Measurements from ENCODE around the gene APAF1.

Gene APAF1

GRCh38 chr12:98646294-98647090, 1.4 kb downstream of the APAF1 start:
- Histone ChIP-seq H3K4me3 (ENCODE audit: severe bottlenecking) (peak overlapping the region; percentile 67), H3K9me3 (ENCODE audit: severe bottlenecking) (no peaks in the 10 kb centered on the region)

GRCh38 chr12:98651328-98651727, 6.2 kb downstream of the APAF1 start:
- no peak for ATAC-seq (ENCODE audit: low read depth)
- H3K4me1 ChIP-seq (ENCODE audit: insufficient read depth, poor library complexity, severe bottlenecking) = peaks cover 5% of the 10 kb centered on the region
- no peak overlapping the region for H3K4me3 ChIP-seq (ENCODE audit: severe bottlenecking)
- no peak for DNase-seq (ENCODE audit: low spot score)
- H3K36me3 ChIP-seq (ENCODE audit: low read depth) = peaks cover 56% of the 10 kb centered on the region
- H3K9me3 ChIP-seq (ENCODE audit: severe bottlenecking) = no peaks in the 10 kb centered on the region
- TF ChIP-seq CTCF (IDR thresholded peaks at IDR 0.05; ENCODE audit: poor library complexity, severe bottlenecking) = no peak
- H3K27ac ChIP-seq (ENCODE audit: poor library complexity, severe bottlenecking) = no peak overlapping the region
- H3K27me3 ChIP-seq (ENCODE audit: insufficient read depth, poor library complexity, severe bottlenecking) = no peaks in the 10 kb centered on the region

More at GRCh38 chr12:98646294-98647090, 1.4 kb downstream of the APAF1 start:
- no peak for DNase-seq (ENCODE audit: low spot score)
- H3K27me3 ChIP-seq (ENCODE audit: insufficient read depth, poor library complexity, severe bottlenecking) = no peaks in the 10 kb centered on the region
- H3K36me3 ChIP-seq (ENCODE audit: low read depth) = peaks cover 35% of the 10 kb centered on the region
- H3K27ac ChIP-seq (ENCODE audit: poor library complexity, severe bottlenecking) = peak overlapping the region; percentile 90
- ATAC-seq (ENCODE audit: low read depth) = no peak
- peak; percentile 28 for TF ChIP-seq CTCF (IDR thresholded peaks at IDR 0.05; ENCODE audit: poor library complexity, severe bottlenecking)
- H3K4me1 ChIP-seq (ENCODE audit: insufficient read depth, poor library complexity, severe bottlenecking) = peaks cover 9% of the 10 kb centered on the region

GRCh38 chr12:98653866-98654493, 8.9 kb downstream of the APAF1 start:
- H3K4me3 ChIP-seq (ENCODE audit: severe bottlenecking) = no peak overlapping the region
- TF ChIP-seq CTCF (IDR thresholded peaks at IDR 0.05; ENCODE audit: poor library complexity, severe bottlenecking) = peak; percentile 75
- no peaks in the 10 kb centered on the region for H3K4me1 ChIP-seq (ENCODE audit: insufficient read depth, poor library complexity, severe bottlenecking)
- no peak overlapping the region for H3K27ac ChIP-seq (ENCODE audit: poor library complexity, severe bottlenecking)
- ATAC-seq (ENCODE audit: low read depth) (peak; percentile 44; the same call in 2 of the 3 replicates), DNase-seq (ENCODE audit: low spot score) (no peak)
- H3K27me3 ChIP-seq (ENCODE audit: insufficient read depth, poor library complexity, severe bottlenecking) = no peaks in the 10 kb centered on the region
- H3K9me3 ChIP-seq (ENCODE audit: severe bottlenecking) = no peaks in the 10 kb centered on the region
- H3K36me3 ChIP-seq (ENCODE audit: low read depth) = peaks cover 64% of the 10 kb centered on the region

- DNase-seq (ENCODE audit: low spot score) = no peak
Measured at GRCh38 chr12:98656289-98657101, 11.4 kb downstream of the APAF1 start.

More at GRCh38 chr12:98656289-98657101, 11.4 kb downstream of the APAF1 start:
- Histone ChIP-seq H3K4me1 (ENCODE audit: insufficient read depth, poor library complexity, severe bottlenecking) (no peaks in the 10 kb centered on the region), H3K9me3 (ENCODE audit: severe bottlenecking) (no peaks in the 10 kb centered on the region), H3K27me3 (ENCODE audit: insufficient read depth, poor library complexity, severe bottlenecking) (no peaks in the 10 kb centered on the region), H3K27ac (ENCODE audit: poor library complexity, severe bottlenecking) (no peak overlapping the region), H3K4me3 (ENCODE audit: severe bottlenecking) (no peak overlapping the region), H3K36me3 (ENCODE audit: low read depth) (peaks cover 52% of the 10 kb centered on the region)
- TF ChIP-seq CTCF (IDR thresholded peaks at IDR 0.05; ENCODE audit: poor library complexity, severe bottlenecking) = no peak
- peak; percentile 46; the same call in 2 of the 3 replicates for ATAC-seq (ENCODE audit: low read depth)
